ENCODE measurements around the gene MCCC2.
"Not testable (repeated sequence)": the region's sequence is repeated elsewhere in the genome, so short reads cannot be mapped to it uniquely, and the experiment has no call there.

The MCCC2 gene

GRCh38 chr5:71573591-71573990 lies 13.5 kb upstream of the MCCC2 start:
- no peak for TF ChIP-seq CTCF (IDR thresholded peaks at IDR 0.05; ENCODE audit: extremely low read depth, missing control alignments)
- DNase-seq (ENCODE audit: low spot score): no peak

GRCh38 chr5:71575588-71575987 lies 11.6 kb upstream of the MCCC2 start:
- DNase-seq (ENCODE audit: low spot score): not testable (repeated sequence)

GRCh38 chr5:71576241-71576640 lies 10.9 kb upstream of the MCCC2 start:
- DNase-seq (ENCODE audit: low spot score): no peak

GRCh38 chr5:71577839-71578238 lies 9.3 kb upstream of the MCCC2 start:
- not testable (repeated sequence) for DNase-seq (ENCODE audit: low spot score)

More at GRCh38 chr5:71576241-71576640, 10.9 kb upstream of the MCCC2 start:
- no peak for TF ChIP-seq CTCF (IDR thresholded peaks at IDR 0.05; ENCODE audit: extremely low read depth, missing control alignments)

- no peak for DNase-seq (ENCODE audit: low spot score)
- no peak for TF ChIP-seq CTCF (IDR thresholded peaks at IDR 0.05; ENCODE audit: extremely low read depth, missing control alignments)
Measured at GRCh38 chr5:71582945-71583584, 4.1 kb upstream of the MCCC2 start.

- peak; percentile 23 for DNase-seq (ENCODE audit: low spot score)
- no peak for TF ChIP-seq CTCF (IDR thresholded peaks at IDR 0.05; ENCODE audit: extremely low read depth, missing control alignments)
Measured at GRCh38 chr5:71586052-71586940, 844 bp upstream of the MCCC2 start.

GRCh38 chr5:71587766-71588532 lies 809 bp downstream of the MCCC2 start:
- TF ChIP-seq CTCF (IDR thresholded peaks at IDR 0.05; ENCODE audit: extremely low read depth, missing control alignments): no peak
- peak; percentile 32 for DNase-seq (ENCODE audit: low spot score)

GRCh38 chr5:71588533-71588885 lies 1.4 kb downstream of the MCCC2 start:
- no peak for TF ChIP-seq CTCF (IDR thresholded peaks at IDR 0.05; ENCODE audit: extremely low read depth, missing control alignments)
- no peak for DNase-seq (ENCODE audit: low spot score)

Measured in GM20000 (cell line).